ENCODE measurements around the gene BDH1. TPM values are rescaled to one million over a fixed set of nuclear protein-coding genes. Genes with fewer than 3 reads are reported as not detected.

BDH1 gene
- total RNA-seq, 1 experiment from 2014 or later, result 71.2 TPM

DNA sequence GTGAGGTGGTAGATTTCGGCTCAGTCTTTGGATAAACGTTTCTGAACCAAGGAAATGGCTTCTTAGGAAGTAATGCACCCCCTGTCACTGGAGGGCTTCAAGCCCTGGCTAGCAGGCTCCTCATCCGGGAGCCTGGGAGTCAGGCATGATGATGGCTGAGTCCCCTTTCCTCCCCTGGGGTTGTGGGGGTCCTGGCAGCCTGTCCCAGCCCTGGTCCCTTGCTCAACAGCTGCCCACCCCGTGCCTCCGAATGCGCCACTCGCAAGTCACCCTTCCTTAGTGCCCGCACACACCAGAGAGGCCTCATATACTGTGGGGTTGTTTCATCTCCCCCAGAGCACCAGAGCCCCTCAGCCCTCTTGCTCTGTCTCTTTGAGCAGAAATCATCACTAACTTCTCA lies 48.2 kb downstream of the BDH1 start:
- DNase-seq (ENCODE audit: low spot score), result no peak

DNA sequence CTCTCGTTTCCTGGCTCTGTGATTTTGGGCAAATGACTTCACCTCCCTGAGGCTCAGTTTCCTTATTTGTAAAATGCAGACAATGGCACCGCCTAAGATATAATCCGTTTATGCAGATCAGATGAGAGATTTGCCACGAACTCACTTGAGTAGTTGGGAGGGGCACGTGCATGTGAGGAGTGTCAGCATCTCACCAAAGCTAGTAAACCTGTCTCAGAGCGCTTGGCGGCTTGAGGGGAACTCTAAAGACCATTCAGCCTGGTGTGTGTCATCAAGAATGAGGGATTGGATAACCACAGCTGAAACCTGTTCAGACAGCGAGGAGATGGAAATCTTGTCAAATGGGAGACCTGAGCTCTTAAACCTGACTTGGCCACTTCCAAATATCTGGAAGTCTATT lies 48.7 kb downstream of the BDH1 start:
- DNase-seq (ENCODE audit: low spot score), result no peak

DNA sequence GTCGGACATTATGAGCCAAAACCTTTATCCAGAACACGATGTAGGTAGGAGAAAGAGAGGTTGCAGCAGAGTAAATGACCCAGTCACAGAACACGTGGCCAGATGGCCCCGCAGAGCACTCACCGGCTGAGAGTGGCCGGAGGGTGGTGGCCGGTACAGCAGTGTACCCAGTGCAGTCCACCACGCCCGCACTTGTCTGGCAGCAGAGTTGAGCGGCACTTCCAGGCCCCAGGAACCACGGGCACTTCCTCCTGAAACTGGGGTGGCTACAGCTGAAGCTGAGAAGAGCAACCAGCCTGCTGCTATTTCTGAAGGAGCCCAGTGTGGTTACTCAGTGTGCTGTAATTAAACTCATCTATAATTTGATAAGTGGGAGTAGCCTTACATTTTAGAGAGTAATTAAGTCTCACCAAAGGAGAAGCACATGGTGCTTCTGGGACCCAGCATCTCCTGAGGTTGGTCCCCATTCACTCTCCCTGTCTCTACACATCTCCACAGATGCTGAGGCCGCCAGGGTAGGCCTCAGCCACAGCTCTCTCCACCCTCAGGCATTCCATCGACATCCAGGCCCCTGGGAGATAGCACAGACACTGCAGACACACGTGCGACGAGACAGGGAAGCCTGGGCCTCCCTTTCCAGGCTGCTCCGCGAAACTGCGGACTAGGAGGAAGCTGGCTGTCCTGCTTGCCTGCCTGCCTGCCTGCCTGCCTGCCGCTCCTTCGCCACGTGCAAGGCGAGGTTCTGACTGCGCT lies 49.8 kb downstream of the BDH1 start:
- DNase-seq (ENCODE audit: low spot score), result no peak

DNA sequence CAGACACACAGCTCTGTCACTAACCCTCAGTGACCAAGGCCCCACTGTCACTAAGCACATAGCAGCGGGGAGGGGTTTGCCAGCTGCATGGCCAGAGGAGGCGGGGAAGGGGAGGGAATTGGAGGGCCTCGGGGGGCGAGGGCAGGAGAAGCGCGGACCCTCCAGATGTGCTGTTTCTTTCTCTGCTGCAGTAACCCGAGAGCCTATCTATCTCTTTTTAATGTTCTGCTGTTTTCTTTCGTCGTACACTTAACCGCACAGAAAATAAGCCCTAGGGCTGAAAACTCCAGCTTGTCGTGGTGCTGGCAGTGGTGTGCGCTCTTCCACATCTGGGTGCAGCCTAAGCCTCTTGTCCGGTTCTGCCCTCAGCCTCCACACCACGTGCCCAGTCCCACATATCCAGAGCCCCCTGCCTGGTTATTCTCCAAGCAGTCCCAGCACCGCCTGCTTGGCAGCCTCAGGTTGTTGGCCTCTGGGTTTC lies 51.1 kb downstream of the BDH1 start:
- DNase-seq (ENCODE audit: low spot score), result no peak

DNA sequence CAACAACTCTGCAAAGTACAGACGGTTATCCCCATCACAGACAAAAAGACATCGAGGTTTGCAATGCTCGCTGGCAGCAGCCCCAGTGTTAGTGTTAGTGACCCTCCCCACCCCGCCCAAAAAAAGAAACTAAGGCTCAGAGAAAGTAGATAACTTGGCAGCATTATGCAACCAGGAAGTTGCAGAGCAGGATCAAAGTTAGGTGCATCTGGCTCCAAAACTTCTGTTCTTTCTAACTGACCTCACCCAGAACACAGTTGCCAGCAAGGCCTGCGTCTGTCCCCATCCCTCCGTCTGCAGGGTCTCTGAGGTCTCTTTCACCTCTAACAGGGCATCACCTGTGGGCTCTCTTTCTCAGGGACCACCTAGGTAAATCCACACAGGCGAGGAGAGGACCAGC lies 51.5 kb downstream of the BDH1 start:
- no peak for DNase-seq (ENCODE audit: low spot score)

DNA sequence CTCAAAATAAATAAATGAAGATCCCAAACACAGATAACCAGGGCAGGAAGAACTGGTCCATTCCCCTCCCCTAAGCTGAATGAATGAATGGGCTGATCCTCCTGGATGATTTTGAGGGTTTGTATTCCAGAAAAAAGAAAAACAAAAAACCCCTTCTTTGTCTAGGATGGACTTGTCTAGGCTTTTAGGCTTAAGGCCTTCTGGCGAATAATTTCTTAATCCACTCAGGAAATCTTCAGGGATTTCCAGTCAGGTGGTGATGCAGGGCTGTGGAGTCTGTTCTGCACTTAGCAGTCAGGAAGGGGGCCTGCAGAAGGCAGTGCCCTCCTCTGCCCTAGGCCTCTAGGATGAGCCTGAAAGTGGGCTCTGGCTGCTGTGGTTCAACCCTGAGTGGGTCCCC lies 52.1 kb downstream of the BDH1 start:
- no peak for DNase-seq (ENCODE audit: low spot score)

DNA sequence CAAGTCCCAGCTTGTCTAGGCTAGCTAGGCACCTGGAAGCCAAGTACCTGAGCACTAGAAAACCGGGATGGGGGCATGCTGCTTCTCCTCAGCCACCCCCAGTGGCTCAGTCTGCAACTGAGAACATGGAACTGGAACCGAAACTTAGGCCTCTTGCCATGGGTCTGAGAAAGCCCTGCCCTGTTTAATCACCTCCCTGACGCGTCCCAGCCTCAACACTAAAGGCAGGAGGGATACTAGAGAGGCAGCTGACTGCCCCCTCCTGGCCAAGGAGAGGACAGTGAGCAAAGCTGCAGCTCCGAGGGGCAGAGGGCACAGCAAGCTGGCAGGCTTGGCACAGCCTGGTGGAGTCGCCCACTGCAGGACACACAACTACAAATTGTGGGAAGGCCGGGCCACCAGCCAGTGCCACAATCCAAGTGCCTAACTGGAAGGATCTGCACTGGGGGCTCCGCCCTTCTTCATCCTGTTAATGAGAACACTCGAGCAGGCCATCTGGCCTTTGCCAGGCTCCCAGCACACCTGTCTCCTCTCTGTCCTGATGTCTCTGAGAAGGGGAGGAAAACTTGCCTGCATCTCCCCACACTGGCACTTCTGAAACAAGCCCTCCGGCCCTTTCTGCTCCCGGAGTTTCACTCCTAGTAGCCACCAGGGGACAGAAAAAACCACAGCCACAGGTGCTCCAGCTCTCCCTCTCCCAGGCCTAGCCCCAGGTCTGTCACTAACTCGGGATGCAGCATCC lies 53.7 kb downstream of the BDH1 start:
- peak; percentile 91 for DNase-seq (ENCODE audit: low spot score)

DNA sequence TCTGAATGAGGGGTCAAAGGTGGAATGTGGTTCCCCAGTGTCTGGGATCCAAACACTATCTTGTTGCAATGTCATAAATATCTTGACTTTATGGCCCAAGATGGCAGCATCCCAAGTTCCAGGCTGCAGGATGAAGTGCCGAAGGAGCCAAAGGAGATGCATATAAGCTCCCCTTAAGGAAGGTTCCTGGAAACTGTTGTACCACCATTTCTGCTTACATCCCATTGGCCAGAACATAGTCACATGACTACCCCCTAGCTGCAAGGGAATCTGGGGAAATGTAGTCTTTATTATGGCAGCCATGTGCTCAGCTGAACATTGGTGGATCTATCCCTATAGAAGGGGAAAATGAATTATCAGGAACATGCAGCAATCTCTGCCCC lies 54.3 kb downstream of the BDH1 start:
- DNase-seq (ENCODE audit: low spot score), result peak; percentile 53

DNA sequence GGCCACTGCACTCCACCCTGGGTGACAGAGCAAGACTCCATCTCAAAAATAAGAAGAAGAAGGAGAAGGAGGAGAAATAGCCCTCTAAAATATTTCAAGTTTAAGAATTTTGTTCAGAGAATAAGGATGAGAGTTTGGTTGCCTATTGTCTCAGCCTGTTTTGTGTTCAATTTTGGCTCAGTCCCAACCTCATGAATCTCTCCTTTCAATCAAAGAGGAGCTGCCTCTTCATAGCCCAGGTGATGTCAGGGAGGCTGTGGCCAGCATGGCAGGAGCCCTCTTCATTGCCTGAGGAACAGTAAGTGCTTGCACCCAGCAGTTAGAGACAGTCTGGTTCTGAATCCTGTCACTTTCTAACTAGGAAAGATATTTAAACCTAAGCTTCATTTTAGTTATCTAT lies 55.0 kb downstream of the BDH1 start:
- DNase-seq (ENCODE audit: low spot score), result no peak

DNA sequence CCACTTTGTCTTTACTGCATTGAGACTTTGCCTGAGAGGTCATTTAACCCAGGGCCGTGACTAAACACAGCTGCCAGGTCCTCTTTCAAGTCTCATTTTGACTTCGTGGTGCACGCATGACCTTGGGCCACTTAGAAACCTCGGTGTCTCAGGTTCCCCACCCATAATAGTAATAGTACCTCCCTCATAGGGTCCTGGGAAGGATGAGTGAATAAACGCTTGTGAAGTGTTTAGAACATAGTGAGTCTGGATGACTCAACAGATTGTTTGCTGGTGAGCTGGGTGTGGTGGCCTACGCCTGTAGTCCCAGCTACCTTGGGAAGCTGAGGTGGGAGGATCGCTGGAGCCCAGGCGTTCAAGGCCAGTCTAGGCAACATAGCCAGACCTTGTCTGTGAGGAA lies 56.3 kb downstream of the BDH1 start:
- no peak for DNase-seq (ENCODE audit: low spot score)

DNA sequence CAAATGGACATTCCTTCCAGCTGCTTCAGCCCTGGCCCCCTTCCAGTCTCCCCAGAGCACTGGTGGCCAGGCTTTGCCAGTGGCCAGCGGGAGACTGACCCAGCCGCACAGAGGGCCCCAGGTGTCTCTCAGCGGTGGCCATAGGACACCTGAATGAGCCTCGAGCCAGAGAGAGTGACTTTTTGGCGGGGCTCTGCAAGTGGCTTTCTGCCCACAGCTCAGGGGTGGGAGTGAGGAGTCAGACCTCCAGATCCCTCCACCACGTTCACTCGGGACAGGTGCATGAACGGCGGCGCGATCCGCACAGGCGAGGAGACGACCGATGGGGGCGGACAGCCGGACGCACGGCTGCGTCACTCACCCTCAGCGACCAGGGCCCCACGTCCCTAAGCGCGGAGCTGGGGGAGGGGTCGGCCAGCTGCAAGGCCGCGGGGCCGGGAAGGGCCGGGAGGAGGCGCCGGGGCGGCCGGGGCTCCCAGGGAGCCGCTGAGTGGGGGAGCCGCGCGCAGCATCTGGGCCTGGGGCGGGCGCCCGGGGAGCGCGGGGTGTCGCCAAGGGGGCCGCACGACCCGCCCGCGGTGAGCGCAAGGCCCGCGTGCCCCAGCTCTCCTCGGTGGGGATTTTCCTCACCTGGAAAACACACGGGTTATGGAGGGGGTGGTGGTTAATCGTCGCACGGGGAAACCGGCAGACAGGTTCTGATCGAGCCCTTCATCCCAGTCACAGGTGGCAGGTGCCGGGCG lies 57.1 kb downstream of the BDH1 start:
- DNase-seq (ENCODE audit: low spot score), result no peak

DNA sequence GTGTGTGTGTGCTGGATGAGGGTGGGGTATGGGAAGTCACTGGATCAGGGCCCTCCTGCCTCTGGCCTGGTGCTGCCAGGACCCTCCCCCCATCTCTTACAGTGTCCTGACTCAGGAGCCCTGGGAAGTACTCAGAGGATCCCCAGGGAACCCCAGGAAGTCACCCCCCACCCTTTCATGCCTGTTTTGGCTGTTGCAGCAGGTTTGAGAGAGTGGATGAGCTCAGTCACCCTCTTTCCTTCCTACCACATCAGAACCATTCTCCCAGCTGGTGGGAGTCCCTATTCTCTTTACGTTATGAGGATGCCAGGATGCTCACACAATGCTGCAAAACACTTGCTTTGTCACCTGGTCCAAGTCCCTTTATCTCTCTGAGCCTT lies 59.0 kb downstream of the BDH1 start:
- no peak for DNase-seq (ENCODE audit: low spot score)

DNA sequence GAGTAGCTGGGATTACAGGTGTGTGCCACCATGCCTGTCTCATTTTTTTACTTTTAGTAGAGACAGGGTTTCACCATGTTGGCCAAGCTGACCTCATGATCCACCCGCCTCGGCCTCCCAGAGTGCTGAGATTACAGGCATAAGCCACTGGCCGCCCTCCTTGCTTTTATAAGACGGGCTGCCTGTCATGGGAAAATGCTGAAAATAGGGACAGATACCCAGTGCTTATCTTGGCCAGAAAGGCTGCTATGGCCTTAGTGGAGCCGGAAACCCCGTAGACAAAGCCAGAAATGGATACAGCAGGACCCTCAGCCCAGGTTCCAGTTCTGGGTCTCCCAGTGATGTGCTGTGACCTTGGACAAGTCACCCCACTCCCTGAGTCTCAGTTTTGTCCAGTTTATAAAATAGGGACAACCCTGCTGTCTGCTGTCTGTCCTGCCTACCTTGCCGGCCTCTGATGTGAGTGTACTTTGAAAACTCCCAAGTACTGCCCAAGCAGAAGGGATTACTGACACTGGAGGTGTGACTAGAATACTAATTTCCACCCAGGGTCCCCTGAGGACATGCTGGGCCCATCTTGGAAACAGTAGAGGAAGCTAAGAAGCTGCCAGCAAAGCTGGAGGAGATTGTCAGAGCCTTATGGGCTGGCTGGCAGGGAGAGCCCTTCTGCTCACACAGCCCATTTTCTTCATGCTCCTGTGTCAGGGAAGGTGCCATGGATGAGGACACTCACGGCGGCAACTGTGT lies 59.6 kb downstream of the BDH1 start:
- DNase-seq (ENCODE audit: low spot score), result no peak

DNA sequence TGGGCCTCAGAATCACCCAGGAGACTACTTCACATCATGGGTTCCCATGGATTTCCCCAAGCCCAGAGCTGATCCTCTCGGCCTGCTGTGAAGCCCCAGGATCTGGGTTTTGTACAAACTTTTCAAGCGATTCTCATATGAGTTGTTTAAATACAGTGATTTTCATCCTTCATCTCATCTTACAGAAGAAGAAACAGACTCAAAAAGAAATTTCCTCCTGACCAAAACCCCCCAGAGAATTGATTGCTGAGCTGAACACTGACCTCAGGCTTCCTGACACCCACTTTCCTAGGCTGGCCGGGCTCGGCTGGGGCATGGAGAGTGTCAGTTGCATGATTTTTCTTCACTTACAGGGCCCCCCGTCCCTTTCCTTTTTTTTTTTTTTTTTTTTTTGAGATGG lies 60.3 kb downstream of the BDH1 start:
- no peak for DNase-seq (ENCODE audit: low spot score)

DNA sequence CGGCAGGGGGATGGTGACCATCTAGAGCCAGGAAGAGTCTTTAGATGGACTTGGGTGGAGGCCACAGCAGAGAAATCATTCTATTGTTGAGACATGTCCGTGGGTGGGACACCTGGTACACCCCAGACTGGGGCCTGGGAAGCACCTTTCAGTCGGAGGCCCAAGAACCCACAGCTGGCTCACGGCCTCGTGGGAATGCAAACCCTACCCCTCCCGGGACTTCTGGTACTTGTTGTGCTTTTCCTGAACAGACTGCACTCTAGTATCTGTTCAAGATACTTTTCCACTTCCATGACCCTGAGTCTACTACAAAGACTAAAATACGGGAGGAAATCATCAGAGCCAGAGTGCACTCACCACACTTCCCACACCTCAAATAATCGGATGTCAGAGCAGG lies 60.7 kb downstream of the BDH1 start:
- DNase-seq (ENCODE audit: low spot score), result no peak

DNA sequence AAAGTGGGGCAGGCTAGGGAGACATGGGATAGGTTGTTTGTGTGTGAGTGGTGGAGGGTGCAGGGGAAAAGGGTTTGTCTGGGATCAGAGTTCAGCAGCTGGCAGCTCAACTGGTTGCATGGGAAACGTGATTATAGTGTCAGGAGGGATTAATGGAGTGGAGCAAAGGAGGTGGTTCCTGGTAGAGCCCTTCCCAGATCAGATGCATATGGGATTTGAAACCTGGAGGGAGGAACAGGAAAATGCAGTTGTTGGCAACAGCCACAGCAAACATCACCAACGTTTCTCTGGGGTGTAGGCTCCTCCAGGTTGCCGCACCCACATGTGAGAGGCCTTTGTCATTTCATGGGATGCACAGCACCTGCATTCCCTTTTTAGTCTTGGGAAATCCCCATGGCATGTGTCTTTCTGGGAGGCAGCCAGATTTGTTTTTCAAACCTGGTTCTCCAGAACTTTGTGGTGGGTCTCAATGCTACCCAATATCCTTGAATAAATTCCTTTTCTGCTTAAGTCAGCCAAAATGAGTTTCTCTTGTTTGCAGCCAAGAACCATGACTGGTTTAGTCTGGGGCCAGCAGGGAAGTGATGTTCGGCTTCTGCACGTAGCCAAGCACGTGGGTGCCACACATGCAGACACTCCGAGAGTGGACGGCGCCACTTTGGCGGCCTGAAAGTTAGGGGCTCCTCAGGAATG lies 61.3 kb downstream of the BDH1 start:
- DNase-seq (ENCODE audit: low spot score), result peak; percentile 49

DNA sequence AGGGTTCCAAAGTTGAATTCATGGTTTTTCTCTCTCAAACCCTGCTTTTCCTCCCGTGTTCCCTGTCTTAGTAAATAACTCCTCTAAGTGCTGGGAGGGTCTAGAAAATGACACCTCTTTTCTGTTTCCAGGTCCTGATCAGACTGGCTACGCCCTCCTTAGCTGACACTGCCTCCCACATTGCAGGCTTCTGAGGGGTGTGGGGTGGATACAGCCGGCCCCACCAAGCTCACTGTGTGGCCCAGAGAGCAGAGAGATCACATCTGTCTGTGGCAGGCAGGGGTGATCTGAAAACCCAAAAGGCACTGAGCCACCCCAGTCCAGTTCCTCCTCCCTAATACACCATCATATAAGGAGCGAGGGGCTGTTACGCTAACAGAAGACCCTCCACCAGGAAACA lies 62.7 kb downstream of the BDH1 start:
- no peak for DNase-seq (ENCODE audit: low spot score)

DNA sequence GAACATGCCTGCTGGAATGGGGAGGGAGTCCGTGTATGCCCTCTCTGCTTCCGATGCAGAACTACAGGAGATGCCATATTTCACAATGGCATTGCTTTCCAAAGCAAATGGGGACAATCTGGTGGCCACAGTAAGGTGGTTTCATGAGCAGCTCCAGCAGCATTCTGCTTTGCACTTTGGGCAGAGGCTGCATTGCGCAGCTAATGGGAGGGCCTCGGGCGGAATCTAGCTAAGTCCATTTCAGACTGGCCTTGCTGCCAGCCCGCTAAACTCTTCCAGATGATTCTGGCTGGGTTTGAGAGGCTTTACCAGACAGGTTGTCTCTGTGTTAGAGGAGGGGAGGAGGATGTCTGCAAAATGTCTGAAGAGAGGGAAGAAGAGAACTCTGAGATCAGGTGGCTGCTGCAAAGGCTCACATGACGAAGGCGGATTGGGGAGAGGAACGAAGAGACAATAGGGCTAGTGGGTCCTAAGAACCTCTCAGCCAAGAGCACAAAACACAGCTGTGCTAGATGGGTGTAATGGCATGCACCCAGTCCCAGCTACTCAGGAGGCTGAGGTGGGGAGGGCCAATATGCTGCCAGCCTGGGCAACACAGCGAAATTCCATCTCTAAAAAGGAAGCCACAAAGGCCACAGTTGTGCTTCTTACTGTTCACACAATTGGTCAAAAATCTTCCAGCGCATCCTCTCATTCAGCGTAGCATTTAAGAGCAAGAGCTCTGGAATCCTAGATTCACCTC lies 63.7 kb downstream of the BDH1 start:
- DNase-seq (ENCODE audit: low spot score), result no peak

DNA sequence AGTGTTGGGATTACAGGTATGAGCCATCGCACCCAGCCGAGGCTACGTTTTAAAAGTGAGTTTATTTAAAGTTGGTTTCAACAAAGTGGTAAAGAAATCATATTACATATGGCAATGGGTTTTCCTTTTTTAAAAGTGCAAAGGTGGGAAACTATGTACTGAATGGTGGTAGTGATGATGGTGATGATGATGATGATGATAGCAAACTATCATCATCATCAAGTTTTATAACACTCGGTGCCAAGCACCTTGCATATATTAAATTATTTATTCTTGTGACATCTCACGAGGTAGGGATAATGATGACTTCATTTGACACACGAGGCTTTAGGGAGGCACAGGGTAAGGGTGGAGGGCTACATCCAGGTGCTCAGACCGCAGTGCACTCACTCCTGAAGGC lies 64.3 kb downstream of the BDH1 start:
- no peak for DNase-seq (ENCODE audit: low spot score)
